Left lung (tissue), 10 donors: ENCODE measurements around the gene MPLKIP. TPM values are rescaled to one million over a fixed set of nuclear protein-coding genes. Genes with fewer than 3 reads are reported as not detected.
"Not testable (repeated sequence)": the region's sequence is repeated elsewhere in the genome, so short reads cannot be mapped to it uniquely, and the experiment has no call there.

Experiments
- ATAC-seq: fragments of 200-7000 bp; cut with Tn5 transposase; one replicate; pipeline ENCODE4 v1.9.1; 2020; ENCODE audit warnings: moderate library complexity
- DNase-seq, 4 donors: peaks; one replicate each; pipeline ENCODE4 v3.0.0-alpha.2; 2013 to 2020
- H3K27ac ChIP-seq, 2 donors: fragments of 200-600 bp; sonication (generic) in 1 of 2; one replicate each; pipeline versions ENCODE4 v1.5.0 to v1.8.0; 2020 to 2021
- H3K27me3 ChIP-seq, 2 donors: fragments of 200-600 bp; sonication (generic) in 1 of 2; one replicate each; pipeline versions ENCODE4 v1.5.0 to v1.8.0; 2020 to 2021
- H3K36me3 ChIP-seq, 2 donors: fragments of 200-600 bp; sonication (generic) in 1 of 2; one replicate each; pipeline versions ENCODE4 v1.5.0 to v1.8.0; 2020 to 2021
- H3K4me1 ChIP-seq, 2 donors: fragments of 200-600 bp; one replicate each; pipeline ENCODE4 v1.8.0; 2021
- H3K4me3 ChIP-seq, 2 donors: fragments of 200-600 bp; sonication (generic) in 1 of 2; one replicate each; pipeline versions ENCODE4 v1.5.0 to v1.8.0; 2020 to 2021; ENCODE audit warnings: mild to moderate bottlenecking in 1 of 2
- H3K9me3 ChIP-seq, 2 donors: fragments of 200-600 bp; sonication (generic) in 1 of 2; one replicate each; pipeline versions ENCODE4 v1.5.0 to v1.8.0; 2020 to 2021
- intact Hi-C, 2 donors: fragments of 100-400 bp; cut with DNase I; formaldehyde crosslinking; loops; one replicate each; pipeline versions ENCODE4 v1.11.2 to v1.14.2; 2022
- polyA plus RNA-seq, 6 donors: library from polyadenylated mRNA; unstranded; fragments of 120-200 nt; gene quantifications; one replicate each; pipeline ENCODE4 v1.2.1, GENCODE V29; 2013; ENCODE audit not compliant: insufficient read length in 6 of 6
- total RNA-seq, 2 donors: library from RNA; stranded (reverse); fragmentation: NEBNext Ultra II Directional; extraction: Animal tissue kit (Norgen Biotek cat#: 25700); gene quantifications; one replicate each; pipeline ENCODE4 v1.2.1, GENCODE V29; 2021
- TF ChIP-seq, protein P1 (sequence below), 2 donors: fragments of 200-600 bp; sonication (generic) in 1 of 2; IDR thresholded peaks; one replicate each; pipeline versions ENCODE4 v1.5.0 to v1.8.0; 2021; ENCODE audit warnings: antibody characterized with exemption in 2 of 2
- donor health status: DM: no; HTN: yes; CAD: no.
- donor health status: DM: no; HTN: no; CAD: no.

MPLKIP gene
- total and polyA plus RNA-seq, 8 donors, result 28.0 to 38.8 (median 35.3) TPM

DNA sequence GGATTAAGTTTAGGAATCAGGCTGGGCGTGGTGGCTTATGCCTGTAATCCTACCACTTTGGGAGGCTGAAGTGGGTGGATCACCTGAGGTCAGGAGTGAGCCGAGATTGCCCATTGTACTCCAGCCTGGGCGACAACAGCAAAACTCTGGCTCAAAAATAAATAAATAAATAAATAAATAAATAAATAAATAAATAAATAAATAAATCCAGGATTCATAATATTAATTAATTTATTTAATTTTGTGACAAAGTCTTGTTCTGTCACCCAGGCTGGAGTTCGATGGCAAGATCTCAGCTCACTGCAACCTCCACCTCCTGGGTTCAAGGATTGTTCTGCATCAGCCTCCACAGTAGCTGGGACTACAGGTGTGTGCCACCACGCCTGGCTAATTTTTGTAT is 4.6 kb upstream of the MPLKIP start:
- Histone ChIP-seq H3K27me3 (peaks cover 0 to 16% of the 10 kb centered on the region in 2 donors), H3K36me3 (no peaks in the 10 kb centered on the region), H3K4me1 (peaks cover 0 to 8% of the 10 kb centered on the region in 2 donors), H3K9me3 (no peaks in the 10 kb centered on the region), H3K4me3 (no peak overlapping the region), H3K27ac (no peak overlapping the region)
- intact Hi-C loops, result no loop called here
- DNase-seq (no peak), ATAC-seq (no peak)
- TF ChIP-seq, protein P1, sequence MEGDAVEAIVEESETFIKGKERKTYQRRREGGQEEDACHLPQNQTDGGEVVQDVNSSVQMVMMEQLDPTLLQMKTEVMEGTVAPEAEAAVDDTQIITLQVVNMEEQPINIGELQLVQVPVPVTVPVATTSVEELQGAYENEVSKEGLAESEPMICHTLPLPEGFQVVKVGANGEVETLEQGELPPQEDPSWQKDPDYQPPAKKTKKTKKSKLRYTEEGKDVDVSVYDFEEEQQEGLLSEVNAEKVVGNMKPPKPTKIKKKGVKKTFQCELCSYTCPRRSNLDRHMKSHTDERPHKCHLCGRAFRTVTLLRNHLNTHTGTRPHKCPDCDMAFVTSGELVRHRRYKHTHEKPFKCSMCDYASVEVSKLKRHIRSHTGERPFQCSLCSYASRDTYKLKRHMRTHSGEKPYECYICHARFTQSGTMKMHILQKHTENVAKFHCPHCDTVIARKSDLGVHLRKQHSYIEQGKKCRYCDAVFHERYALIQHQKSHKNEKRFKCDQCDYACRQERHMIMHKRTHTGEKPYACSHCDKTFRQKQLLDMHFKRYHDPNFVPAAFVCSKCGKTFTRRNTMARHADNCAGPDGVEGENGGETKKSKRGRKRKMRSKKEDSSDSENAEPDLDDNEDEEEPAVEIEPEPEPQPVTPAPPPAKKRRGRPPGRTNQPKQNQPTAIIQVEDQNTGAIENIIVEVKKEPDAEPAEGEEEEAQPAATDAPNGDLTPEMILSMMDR (IDR thresholded peaks at IDR 0.05), result no peak

DNA sequence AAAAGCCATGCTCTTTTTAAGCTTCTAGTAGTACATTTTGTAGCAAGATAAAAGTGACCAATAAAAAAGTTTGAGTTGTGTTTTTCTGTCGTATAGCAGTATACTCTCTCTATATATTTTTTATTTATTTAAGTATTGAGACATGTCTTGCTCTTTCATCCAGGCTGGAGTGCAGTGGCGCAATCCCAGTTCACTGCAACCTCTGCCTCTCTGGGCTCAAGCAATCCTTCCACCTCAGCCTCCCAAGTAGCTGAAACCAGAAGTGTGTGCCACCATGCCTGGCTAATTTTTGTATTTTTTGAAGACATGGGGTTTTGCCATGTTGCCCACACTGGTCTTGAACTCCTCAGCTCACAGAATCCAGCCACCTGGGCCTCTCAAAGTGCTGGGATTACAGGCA is 3.1 kb upstream of the MPLKIP start:
- Histone ChIP-seq H3K36me3 (no peaks in the 10 kb centered on the region), H3K4me1 (peaks cover 7 to 19% of the 10 kb centered on the region in 2 donors), H3K9me3 (no peaks in the 10 kb centered on the region), H3K4me3 (no peak overlapping the region), H3K27me3 (peaks cover 0 to 16% of the 10 kb centered on the region in 2 donors), H3K27ac (no peak overlapping the region)
- ATAC-seq (no peak), DNase-seq (no peak)
- TF ChIP-seq, protein P1 (IDR thresholded peaks at IDR 0.05), result no peak
- intact Hi-C loops, result no loop called here

DNA sequence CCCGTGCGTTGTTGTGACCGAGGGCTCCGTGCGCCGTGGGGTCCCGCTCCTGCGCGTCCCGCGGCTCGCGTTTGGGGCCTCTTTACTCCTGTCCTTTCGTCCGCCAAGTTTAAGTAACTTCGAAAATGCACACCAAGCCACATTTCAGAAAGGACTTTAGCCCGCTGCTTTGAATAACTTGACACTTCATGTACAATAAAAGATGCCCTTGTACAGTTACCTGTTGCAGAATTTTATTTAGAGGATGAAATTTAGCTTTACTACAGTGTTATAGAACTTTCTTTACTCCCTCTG is 842 bp upstream of the MPLKIP start:
- Histone ChIP-seq H3K27ac (peak overlapping the region in 1 of 2 donors; percentile 95), H3K4me1 (peaks cover 12 to 30% of the 10 kb centered on the region in 2 donors), H3K9me3 (no peaks in the 10 kb centered on the region), H3K4me3 (peak overlapping the region; percentile 82 to 89), H3K36me3 (no peaks in the 10 kb centered on the region), H3K27me3 (peaks cover 0 to 16% of the 10 kb centered on the region in 2 donors)
- TF ChIP-seq, protein P1 (IDR thresholded peaks at IDR 0.05), result no peak
- no peak for DNase-seq
- ATAC-seq, result no peak
- intact Hi-C loops, result no loop called here

DNA sequence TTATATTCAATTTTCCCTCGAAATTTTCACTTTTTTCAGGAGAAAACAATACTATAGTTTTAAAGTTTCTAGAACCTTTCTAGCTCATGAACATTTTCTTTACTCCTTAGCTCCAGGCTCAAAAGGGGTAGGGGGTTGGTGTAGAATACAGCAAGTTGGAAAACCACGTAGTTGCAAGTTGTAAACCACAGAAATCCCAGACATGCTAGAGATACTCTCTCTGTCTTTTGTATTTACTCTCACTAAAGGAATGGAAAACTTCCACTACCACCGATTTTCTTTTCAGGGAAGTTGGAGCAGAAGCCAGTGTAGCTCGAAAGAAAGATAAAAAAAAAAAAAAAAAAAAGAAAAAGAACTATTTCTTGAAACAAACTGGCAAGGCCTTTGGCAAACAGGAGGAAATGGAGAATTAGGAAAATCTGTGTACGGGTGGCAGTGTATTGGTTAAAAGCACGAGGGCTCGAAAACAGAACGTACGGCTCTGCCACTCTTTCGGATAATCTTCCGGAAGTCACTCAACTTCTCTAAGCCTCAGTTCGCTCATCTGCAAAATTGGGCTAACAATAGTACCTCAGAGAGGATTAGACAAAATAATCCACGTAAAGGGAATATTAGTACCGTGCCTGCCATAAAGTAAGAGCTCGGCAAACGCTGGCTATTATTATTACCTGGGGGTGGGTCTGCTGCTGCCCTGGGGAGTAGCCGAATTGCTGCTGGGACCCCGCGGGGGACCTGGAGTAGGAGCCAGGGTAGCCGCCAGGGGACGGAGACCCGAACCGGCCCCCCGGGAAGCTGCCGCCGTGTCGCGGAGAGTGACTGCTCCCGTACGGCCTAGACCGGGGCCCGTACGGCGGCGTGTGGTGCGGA is 628 bp downstream of the MPLKIP start:
- DNase-seq (peak in 1 of 4 donors; percentile 7), ATAC-seq (peak; percentile 77)
- Histone ChIP-seq H3K4me1 (peaks cover 12 to 30% of the 10 kb centered on the region in 2 donors), H3K9me3 (no peaks in the 10 kb centered on the region), H3K27me3 (peaks cover 0 to 16% of the 10 kb centered on the region in 2 donors), H3K4me3 (peak overlapping the region; percentile 82 to 89), H3K27ac (peak overlapping the region; percentile 87 to 95), H3K36me3 (no peaks in the 10 kb centered on the region)
- TF ChIP-seq, protein P1 (IDR thresholded peaks at IDR 0.05), result no peak
- intact Hi-C loops, result no loop called here

DNA sequence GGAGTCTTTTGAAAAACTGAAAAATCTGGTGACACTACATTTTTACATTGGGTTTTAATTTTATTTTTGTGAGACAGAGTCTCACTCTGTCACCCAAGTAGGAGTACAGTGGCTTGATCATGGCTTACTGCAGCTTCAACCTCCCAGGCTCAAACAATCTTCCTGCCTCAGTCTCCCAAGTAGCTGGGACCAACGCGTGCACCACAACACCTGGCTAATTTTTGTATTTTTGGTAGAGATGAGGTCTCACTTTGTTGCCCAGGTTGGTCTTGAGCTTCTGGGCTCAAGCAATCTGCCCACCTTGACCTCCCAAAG is 11.5 kb downstream of the MPLKIP start:
- TF ChIP-seq, protein P1 (IDR thresholded peaks at IDR 0.05), result no peak
- Histone ChIP-seq H3K4me3 (no peak overlapping the region), H3K9me3 (no peaks in the 10 kb centered on the region), H3K36me3 (no peaks in the 10 kb centered on the region), H3K27ac (no peak overlapping the region), H3K4me1 (no peaks in the 10 kb centered on the region), H3K27me3 (no peaks in the 10 kb centered on the region)
- no peak for ATAC-seq
- no peak for DNase-seq
- intact Hi-C loops, result no loop called here

DNA sequence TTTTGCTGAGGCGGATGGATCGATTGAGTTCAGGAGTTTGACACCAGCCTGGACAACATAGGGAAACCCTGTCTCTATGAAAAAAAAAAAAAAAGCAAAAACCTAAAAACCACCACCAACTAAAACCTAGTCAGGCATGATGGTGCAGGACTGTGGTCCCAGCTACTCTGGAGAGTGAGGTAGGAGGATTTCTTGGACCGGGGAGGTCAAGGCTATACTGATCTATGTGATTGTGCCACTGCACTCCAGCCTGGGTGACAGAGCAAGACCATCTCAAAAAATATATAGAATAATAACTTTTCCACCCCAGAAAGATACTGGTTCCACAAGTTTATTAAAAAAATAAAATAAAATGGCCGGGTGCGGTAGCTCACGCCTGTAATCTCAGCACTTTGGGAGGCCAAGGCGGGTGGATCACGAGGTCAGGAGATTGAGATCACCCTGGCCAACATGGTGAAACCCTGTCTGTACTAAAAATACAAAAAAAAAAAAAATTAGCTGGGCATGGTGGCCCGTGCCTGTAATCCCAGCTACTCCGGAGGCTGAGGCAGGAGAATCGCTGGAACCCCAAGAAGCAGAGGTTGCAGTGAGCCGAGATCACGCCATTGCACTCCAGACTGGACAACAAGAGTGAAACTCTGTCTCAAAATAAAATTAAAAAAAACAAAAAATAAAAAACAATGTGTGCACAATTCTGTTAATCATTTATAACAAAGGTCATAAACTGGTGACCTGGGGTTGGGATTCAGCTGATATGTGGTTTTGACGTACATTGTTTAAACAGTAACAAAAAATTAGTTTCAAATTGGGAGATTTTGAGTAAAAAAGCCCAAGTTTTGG is 12.1 kb downstream of the MPLKIP start:
- H3K27me3 ChIP-seq, H3K27ac ChIP-seq, H3K36me3 ChIP-seq, H3K4me1 ChIP-seq, DNase-seq, intact Hi-C loops, H3K9me3 ChIP-seq, ATAC-seq, H3K4me3 ChIP-seq: not testable (repeated sequence)
